HT-29 (cell line): ENCODE data around the gene PI4K2A. TPM values are rescaled to one million over a fixed set of nuclear protein-coding genes. Genes with fewer than 3 reads are reported as not detected.

Source experiments
- DNase-seq: peaks from one replicate; pipeline ENCODE4 v3.0.0-alpha.2; 2015; ENCODE audit warnings: low spot score
- total RNA-seq: library from RNA; depleted of rRNA; stranded (reverse); fragments of >200 nt; shearing (Covaris generic); gene quantifications from 2 replicates; pipeline ENCODE4 v1.2.3, GENCODE V29; 2014; rRNA removed

The PI4K2A gene
- 10.4 and 11.2 TPM in 2 replicates for total RNA-seq

- DNase-seq: peak; percentile 99
Measured at GRCh38 chr10:97640174-97640867, at the start of gene PI4K2A. TSS of gene PI4K2A (plus strand) at chr10:97640671. CDS start at chr10:97640743, 72 bp downstream.

GRCh38 chr10:97590748-97591495 lies 49.5 kb upstream of the PI4K2A start:
- DNase-seq: no peak

- DNase-seq: no peak
Measured at GRCh38 chr10:97593421-97593820, 47.0 kb upstream of the PI4K2A start.

- DNase-seq: no peak
Measured at GRCh38 chr10:97596101-97597082, 44.1 kb upstream of the PI4K2A start.

GRCh38 chr10:97597778-97598177 lies 42.7 kb upstream of the PI4K2A start:
- DNase-seq: no peak

- no peak for DNase-seq
Measured at GRCh38 chr10:97598407-97599271, 41.8 kb upstream of the PI4K2A start.

- DNase-seq: no peak
Measured at GRCh38 chr10:97599272-97599619, 41.2 kb upstream of the PI4K2A start.

GRCh38 chr10:97600616-97601015 lies 39.9 kb upstream of the PI4K2A start:
- no peak for DNase-seq

- no peak for DNase-seq
Measured at GRCh38 chr10:97601268-97602215, 38.9 kb upstream of the PI4K2A start.

GRCh38 chr10:97607095-97607636 lies 33.3 kb upstream of the PI4K2A start:
- no peak for DNase-seq

- no peak for DNase-seq
Measured at GRCh38 chr10:97608991-97609561, 31.4 kb upstream of the PI4K2A start.

GRCh38 chr10:97611473-97611872 lies 29.0 kb upstream of the PI4K2A start:
- DNase-seq: no peak

- DNase-seq: peak; percentile 76
Measured at GRCh38 chr10:97612386-97612785, 28.1 kb upstream of the PI4K2A start.

- no peak for DNase-seq
Measured at GRCh38 chr10:97618285-97618684, 22.2 kb upstream of the PI4K2A start.

- DNase-seq: no peak
Measured at GRCh38 chr10:97618733-97619132, 21.7 kb upstream of the PI4K2A start.

- no peak for DNase-seq
Measured at GRCh38 chr10:97623277-97623676, 17.2 kb upstream of the PI4K2A start.

GRCh38 chr10:97627731-97628130 lies 12.7 kb upstream of the PI4K2A start:
- no peak for DNase-seq

- DNase-seq: no peak
Measured at GRCh38 chr10:97628228-97628627, 12.2 kb upstream of the PI4K2A start.

GRCh38 chr10:97629289-97629688 lies 11.2 kb upstream of the PI4K2A start:
- no peak for DNase-seq
